Endothelial cell of umbilical vein (primary cell): ENCODE data around the gene PBXIP1. TPM values are rescaled to one million over a fixed set of nuclear protein-coding genes. Genes with fewer than 3 reads are reported as not detected.

Experiments used
- BruUV-seq: library from RNA; stranded (reverse); fragments of 400-500 nt; replicated peaks from 2 replicates; lab custom pipeline; 2021; lab: Mats Ljungman, UMichigan
- CTCF ChIA-PET: fragments of 300-600, 350-600 bp; sonication (Branson Sonifier 250); formaldehyde crosslinking; loops from one replicate; lab custom pipeline; 2021; ENCODE audit warnings: antibody characterized with exemption, inconsistent platforms; lab: Charles Lee
- POLR2A ChIA-PET: fragments of 300-600, 350-600 bp; sonication (Branson Sonifier 250); formaldehyde crosslinking; loops from one replicate; lab custom pipeline; 2021; ENCODE audit warnings: antibody characterized with exemption, inconsistent platforms; lab: Charles Lee
- DNase-seq: peaks from one replicate; pipeline ENCODE4 v3.0.0-alpha.2; 2011; ENCODE audit warnings: low read depth, low spot score
- FAIRE-seq: peaks from 2 replicates; lab custom pipeline; 2011; peaks lifted over from hg19 to GRCh38; lab: Jason Lieb, UNC
- H2AFZ ChIP-seq: 2 replicates; pipeline ENCODE4 v1.6.0; 2012; ENCODE audit warnings: low read depth, low read length, control low read depth, inconsistent platforms
- H3K27ac ChIP-seq: 2 replicates; pipeline ENCODE4 v1.5.1; 2011; ENCODE audit warnings: low read depth, mild to moderate bottlenecking, control low read depth, low read length, moderate library complexity; ENCODE audit not compliant: insufficient read depth
- H3K27me3 ChIP-seq, 2 experiments: 2 replicates each; pipeline versions ENCODE4 v1.6.0 to v1.6.1; 2011; ENCODE audit warnings: low read length in 2 of 2, mixed read lengths in 1 of 2; ENCODE audit not compliant: control insufficient read depth in 2 of 2, insufficient read depth in 2 of 2
- H3K36me3 ChIP-seq, 2 experiments: 2 replicates in 1 of 2; 3 replicates in 1 of 2; pipeline ENCODE4 v1.5.1; 2011; ENCODE audit warnings: low read length in 2 of 2, mild to moderate bottlenecking in 1 of 2, moderate library complexity in 1 of 2; ENCODE audit not compliant: control insufficient read depth in 2 of 2, insufficient read depth in 2 of 2; ENCODE audit errors: extremely low read depth in 1 of 2
- H3K4me1 ChIP-seq: 3 replicates; pipeline ENCODE4 v1.5.1; 2011; ENCODE audit warnings: mild to moderate bottlenecking, low read length; ENCODE audit not compliant: control insufficient read depth, insufficient read depth; ENCODE audit errors: extremely low read depth
- H3K4me2 ChIP-seq: 2 replicates; pipeline ENCODE4 v1.6.1; 2011; ENCODE audit warnings: low read length, control low read depth, mixed read lengths; ENCODE audit not compliant: insufficient read depth
- H3K4me3 ChIP-seq, 3 experiments: fragments of 200-600 bp in 1 of 3; sonication (generic), shearing (Covaris generic) in 1 of 3; replicated peaks in 1 of 3; 2 replicates each; pipeline ENCODE4 v1.5.1; 2011 to 2016; ENCODE audit warnings: control low read depth in 3 of 3, low read length in 3 of 3, mild to moderate bottlenecking in 2 of 3, inconsistent platforms in 1 of 3, low read depth in 1 of 3, moderate library complexity in 1 of 3; ENCODE audit not compliant: insufficient read depth in 1 of 3
- H3K79me2 ChIP-seq: 2 replicates; pipeline ENCODE4 v1.6.0; 2012; ENCODE audit warnings: low read length, inconsistent platforms; ENCODE audit not compliant: control insufficient read depth, insufficient read depth
- H3K9ac ChIP-seq: replicated peaks from 2 replicates; pipeline ENCODE3; 2011; ENCODE audit warnings: low read length, control low read depth; ENCODE audit not compliant: insufficient read depth; ENCODE audit errors: extremely low read depth
- H3K9me1 ChIP-seq: replicated peaks from 3 replicates; pipeline ENCODE4 v1.6.0; 2011; ENCODE audit warnings: mild to moderate bottlenecking, low read length; ENCODE audit not compliant: control insufficient read depth, insufficient read depth; ENCODE audit errors: extremely low read depth
- H3K9me3 ChIP-seq: replicated peaks from 2 replicates; pipeline ENCODE4 v1.5.1; 2012; ENCODE audit warnings: low read length, inconsistent platforms; ENCODE audit not compliant: control insufficient read depth, insufficient read depth
- H4K20me1 ChIP-seq: replicated peaks from 2 replicates; pipeline ENCODE3; 2011; ENCODE audit warnings: mild to moderate bottlenecking, low read length; ENCODE audit not compliant: control insufficient read depth, insufficient read depth; ENCODE audit errors: extremely low read depth
- CTCF ChIP-seq, 2 donors: IDR thresholded peaks; 1 replicate in 1 of 2; 2 replicates in 1 of 2; pipeline ENCODE4 v1.5.1; 2011; ENCODE audit warnings: low read length in 2 of 2, mild to moderate bottlenecking in 2 of 2, moderate library complexity in 2 of 2, control low read depth in 1 of 2, inconsistent platforms in 1 of 2, low read depth in 1 of 2; ENCODE audit not compliant: insufficient read depth in 1 of 2; ENCODE audit errors: extremely low read depth in 1 of 2
- EZH2 ChIP-seq: IDR thresholded peaks from 2 replicates; pipeline ENCODE4 v1.6.1; 2012; ENCODE audit warnings: borderline replicate concordance, low read depth, mild to moderate bottlenecking, moderate library complexity, low read length, inconsistent platforms; ENCODE audit not compliant: severe bottlenecking
- FOS ChIP-seq: IDR thresholded peaks from 2 replicates; pipeline ENCODE4 v1.6.1; 2011; ENCODE audit warnings: mild to moderate bottlenecking, low read length, moderate library complexity, borderline replicate concordance; ENCODE audit not compliant: insufficient read depth
- GATA2 ChIP-seq: IDR thresholded peaks from 2 replicates; pipeline ENCODE4 v1.7.0; 2011; ENCODE audit warnings: low read depth, mild to moderate bottlenecking, moderate library complexity, mixed read lengths, low read length; ENCODE audit not compliant: insufficient read length, insufficient read depth
- JUN ChIP-seq: IDR thresholded peaks from 2 replicates; pipeline ENCODE4 v1.6.1; 2011; ENCODE audit warnings: borderline replicate concordance, low read depth; ENCODE audit not compliant: insufficient read length, insufficient read depth
- MAX ChIP-seq: IDR thresholded peaks from 2 replicates; pipeline ENCODE4 v1.6.1; 2011; ENCODE audit not compliant: insufficient read depth, insufficient read length
- MYC ChIP-seq: IDR thresholded peaks from one replicate; pipeline ENCODE4 v1.6.1; 2011; ENCODE audit warnings: mild to moderate bottlenecking, low read depth, low read length
- POLR2A ChIP-seq: IDR thresholded peaks from 2 replicates; pipeline ENCODE4 v1.6.1; 2012; ENCODE audit warnings: low read depth, mild to moderate bottlenecking, control low read depth, low read length
- dilution Hi-C: fragments of 300-500 bp; cut with MboI; formaldehyde crosslinking; loops from one replicate; pipeline ENCODE4 v1.15.0; 2019; ENCODE audit warnings: low sequenced_read_pairs; ENCODE audit not compliant: extremely low pct_ligation_motif_present
- intact Hi-C: fragments of 100-400 bp; cut with micrococcal nuclease; formaldehyde crosslinking; loops from one replicate; pipeline ENCODE4 v1.10.0; 2022
- polyA plus RNA-seq, 4 experiments: library from polyadenylated mRNA; depleted of rRNA in 3 of 4; stranded (reverse) in 3 of 4; unstranded in 1 of 4; fragments of >200 nt; gene quantifications; 2 replicates each; pipeline versions ENCODE4 v1.2.1 to v1.2.3, GENCODE V29; 2011 to 2012; ENCODE audit warnings: missing spikeins in 1 of 4
- total RNA-seq: library from RNA; stranded (reverse); gene quantifications from 2 replicates; pipeline ENCODE4 v1.2.3, GENCODE V29; 2021

The PBXIP1 gene
- total and polyA plus RNA-seq, 2 donors (not counting 3 experiments of a cell fraction or from before 2014, with no cell fraction given) = 49.4 to 54.7 TPM

GRCh38 chr1:154974102-154974807 is 18.4 kb upstream of the PBXIP1 start, which contains the start of gene CKS1B:
TSS of gene CKS1B (plus strand) at chr1:154974681. CDS start at chr1:154974746, 65 bp downstream.
- Histone ChIP-seq H3K4me1 (peaks cover 36% of the 10 kb centered on the region), H3K9me3 (no peaks in the 10 kb centered on the region), H4K20me1 (no peaks in the 10 kb centered on the region), H3K9me1 (no peaks in the 10 kb centered on the region), H3K9ac (peak within 1 kb of the TSS; percentile 92), H2AFZ (peak within 1 kb of the TSS; percentile 20), H3K79me2 (peaks cover 51% of the 10 kb centered on the region), H3K27me3 (no peaks in the 10 kb centered on the region), H3K36me3 (no peaks in the 10 kb centered on the region), H3K4me3 (peak within 1 kb of the TSS; percentile 64 to 88 (median 87)), H3K4me2 (peak within 1 kb of the TSS; percentile 94), H3K27ac (peak within 1 kb of the TSS; percentile 99)
- dilution Hi-C loops = no loop called here
- POLR2A ChIA-PET = interaction anchor here (0.7 to 2.7 kb wide), 4 partner anchors 9 to 22 kb away, joined by 3 to 24 read pairs (median 4); partner anchors contain the start of genes FLAD1 and PYGO2
- BruUV-seq = no TSS peak
- intact Hi-C loops = loop anchor here (1.0 to 10.0 kb wide), 6 partner anchors 9 to 489 kb away; partner anchors contain the start of genes EFNA1, FLAD1 and PYGO2
- TF ChIP-seq EZH2 = no peak
- TF ChIP-seq JUN = no peak
- no peak for TF ChIP-seq CTCF (IDR thresholded peaks at IDR 0.05; ENCODE audit: extremely low read depth in 1 of 2, insufficient read depth in 1 of 2, low read depth in 1 of 2, low read length in 2 of 2)
- TF ChIP-seq MAX = peak; percentile 86
- TF ChIP-seq MYC = no peak
- peak; percentile 46 for TF ChIP-seq FOS
- TF ChIP-seq POLR2A = peak; percentile 60
- TF ChIP-seq GATA2 = no peak
- FAIRE-seq (peak; percentile 98), DNase-seq (peak; percentile 100)
- CTCF ChIA-PET = interaction anchor here (0.7 to 8.5 kb wide), 17 partner anchors 9 to 415 kb away, joined by 3 to 81 read pairs (median 6); partner anchors contain the start of genes FLAD1, LENEP, PBXIP1 and PYGO2
